ENCODE measurements around the gene PCK2. TPM values are rescaled to one million over a fixed set of nuclear protein-coding genes. Genes with fewer than 3 reads are reported as not detected.

Gene PCK2
- total and polyA plus RNA-seq, 2 of the 13 experiments (the other 11 are each of a cell fraction or from before 2014, with no cell fraction given) = 129 to 272 TPM

DNA sequence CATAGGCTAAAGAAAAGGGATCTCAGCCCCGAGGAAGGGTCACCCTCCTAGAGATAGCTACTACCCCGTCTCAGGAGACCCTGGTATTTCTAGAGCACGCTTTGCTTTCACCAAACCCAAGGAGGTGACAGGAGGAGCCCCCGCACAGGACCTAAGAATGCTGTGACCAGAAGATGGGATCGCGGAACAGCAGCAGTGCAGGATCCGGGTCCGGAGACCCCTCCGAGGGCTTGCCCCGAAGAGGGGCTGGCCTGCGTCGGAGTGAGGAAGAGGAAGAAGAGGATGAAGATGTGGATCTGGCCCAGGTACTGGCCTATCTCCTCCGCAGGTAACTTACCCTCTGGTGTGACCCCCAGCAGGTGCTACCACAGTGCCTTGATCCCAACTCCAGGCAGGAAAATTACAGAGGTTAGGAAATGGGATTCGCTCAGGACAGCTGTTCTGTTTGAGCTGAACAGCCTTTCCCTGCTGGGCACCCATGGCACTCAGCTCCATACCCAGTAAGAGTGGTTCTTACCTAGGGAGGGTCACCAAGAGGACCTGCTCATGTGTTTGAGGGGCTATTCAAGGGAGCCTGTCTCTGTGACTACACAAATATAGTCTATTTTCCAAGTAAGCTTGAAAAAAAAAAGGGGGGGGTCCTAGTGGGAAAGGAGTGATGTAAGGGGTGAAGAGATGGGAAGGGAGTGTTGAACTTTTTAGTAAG is 21.5 kb downstream of the PCK2 start (continued):
- TF ChIP-seq, protein P1, sequence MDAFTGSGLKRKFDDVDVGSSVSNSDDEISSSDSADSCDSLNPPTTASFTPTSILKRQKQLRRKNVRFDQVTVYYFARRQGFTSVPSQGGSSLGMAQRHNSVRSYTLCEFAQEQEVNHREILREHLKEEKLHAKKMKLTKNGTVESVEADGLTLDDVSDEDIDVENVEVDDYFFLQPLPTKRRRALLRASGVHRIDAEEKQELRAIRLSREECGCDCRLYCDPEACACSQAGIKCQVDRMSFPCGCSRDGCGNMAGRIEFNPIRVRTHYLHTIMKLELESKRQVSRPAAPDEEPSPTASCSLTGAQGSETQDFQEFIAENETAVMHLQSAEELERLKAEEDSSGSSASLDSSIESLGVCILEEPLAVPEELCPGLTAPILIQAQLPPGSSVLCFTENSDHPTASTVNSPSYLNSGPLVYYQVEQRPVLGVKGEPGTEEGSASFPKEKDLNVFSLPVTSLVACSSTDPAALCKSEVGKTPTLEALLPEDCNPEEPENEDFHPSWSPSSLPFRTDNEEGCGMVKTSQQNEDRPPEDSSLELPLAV (CRISPR knock-in tag; conservative IDR thresholded peaks at IDR 0.05; ENCODE audit: low read depth) = no peak
- TF ChIP-seq ZC3H4 (CRISPR knock-in tag; IDR thresholded peaks at IDR 0.05; ENCODE audit: borderline replicate concordance) (0 out of 2 replicates have a peak, but pooled peaks have one; percentile 35), GPN1 (CRISPR knock-in tag; IDR thresholded peaks at IDR 0.05; ENCODE audit: borderline replicate concordance) (peak; percentile 70), NFKB2 (CRISPR knock-in tag; IDR thresholded peaks at IDR 0.05; ENCODE audit: borderline replicate concordance) (peak; percentile 55; the same call in 1 of the 2 replicates), POLR2AphosphoS2 (IDR thresholded peaks at IDR 0.05; ENCODE audit: low read depth, low read length) (no peak), ELF4 (CRISPR knock-in tag; IDR thresholded peaks at IDR 0.05; ENCODE audit: borderline replicate concordance) (no peak), ZNF775 (CRISPR knock-in tag; IDR thresholded peaks at IDR 0.05; ENCODE audit: borderline replicate concordance) (no peak), ONECUT2 (CRISPR knock-in tag; IDR thresholded peaks at IDR 0.05) (no peak), THAP11 (CRISPR knock-in tag; IDR thresholded peaks at IDR 0.05) (no peak), ZNF225 (CRISPR knock-in tag; IDR thresholded peaks at IDR 0.05) (peak; percentile 91; the same call in 1 of the 2 replicates), RFXANK (CRISPR knock-in tag; IDR thresholded peaks at IDR 0.05) (no peak), CHD2 (IDR thresholded peaks at IDR 0.05; ENCODE audit: low read depth, low read length) (no peak), ZNF331 (CRISPR knock-in tag; IDR thresholded peaks at IDR 0.05) (no peak), ELF1 (CRISPR knock-in tag; IDR thresholded peaks at IDR 0.05) (no peak)
- TF ChIP-seq, protein P2, sequence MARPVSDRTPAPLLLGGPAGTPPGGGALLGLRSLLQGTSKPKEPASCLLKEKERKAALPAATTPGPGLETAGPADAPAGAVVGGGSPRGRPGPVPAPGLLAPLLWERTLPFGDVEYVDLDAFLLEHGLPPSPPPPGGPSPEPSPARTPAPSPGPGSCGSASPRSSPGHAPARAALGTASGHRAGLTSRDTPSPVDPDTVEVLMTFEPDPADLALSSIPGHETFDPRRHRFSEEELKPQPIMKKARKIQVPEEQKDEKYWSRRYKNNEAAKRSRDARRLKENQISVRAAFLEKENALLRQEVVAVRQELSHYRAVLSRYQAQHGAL (CRISPR knock-in tag; IDR thresholded peaks at IDR 0.05; ENCODE audit: not compliant biosample characterization) = peak; percentile 65
- TF ChIP-seq, protein P3, sequence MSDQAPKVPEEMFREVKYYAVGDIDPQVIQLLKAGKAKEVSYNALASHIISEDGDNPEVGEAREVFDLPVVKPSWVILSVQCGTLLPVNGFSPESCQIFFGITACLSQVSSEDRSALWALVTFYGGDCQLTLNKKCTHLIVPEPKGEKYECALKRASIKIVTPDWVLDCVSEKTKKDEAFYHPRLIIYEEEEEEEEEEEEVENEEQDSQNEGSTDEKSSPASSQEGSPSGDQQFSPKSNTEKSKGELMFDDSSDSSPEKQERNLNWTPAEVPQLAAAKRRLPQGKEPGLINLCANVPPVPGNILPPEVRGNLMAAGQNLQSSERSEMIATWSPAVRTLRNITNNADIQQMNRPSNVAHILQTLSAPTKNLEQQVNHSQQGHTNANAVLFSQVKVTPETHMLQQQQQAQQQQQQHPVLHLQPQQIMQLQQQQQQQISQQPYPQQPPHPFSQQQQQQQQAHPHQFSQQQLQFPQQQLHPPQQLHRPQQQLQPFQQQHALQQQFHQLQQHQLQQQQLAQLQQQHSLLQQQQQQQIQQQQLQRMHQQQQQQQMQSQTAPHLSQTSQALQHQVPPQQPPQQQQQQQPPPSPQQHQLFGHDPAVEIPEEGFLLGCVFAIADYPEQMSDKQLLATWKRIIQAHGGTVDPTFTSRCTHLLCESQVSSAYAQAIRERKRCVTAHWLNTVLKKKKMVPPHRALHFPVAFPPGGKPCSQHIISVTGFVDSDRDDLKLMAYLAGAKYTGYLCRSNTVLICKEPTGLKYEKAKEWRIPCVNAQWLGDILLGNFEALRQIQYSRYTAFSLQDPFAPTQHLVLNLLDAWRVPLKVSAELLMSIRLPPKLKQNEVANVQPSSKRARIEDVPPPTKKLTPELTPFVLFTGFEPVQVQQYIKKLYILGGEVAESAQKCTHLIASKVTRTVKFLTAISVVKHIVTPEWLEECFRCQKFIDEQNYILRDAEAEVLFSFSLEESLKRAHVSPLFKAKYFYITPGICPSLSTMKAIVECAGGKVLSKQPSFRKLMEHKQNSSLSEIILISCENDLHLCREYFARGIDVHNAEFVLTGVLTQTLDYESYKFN (CRISPR knock-in tag; conservative IDR thresholded peaks at IDR 0.05) = no peak
- TF ChIP-seq, protein P4, sequence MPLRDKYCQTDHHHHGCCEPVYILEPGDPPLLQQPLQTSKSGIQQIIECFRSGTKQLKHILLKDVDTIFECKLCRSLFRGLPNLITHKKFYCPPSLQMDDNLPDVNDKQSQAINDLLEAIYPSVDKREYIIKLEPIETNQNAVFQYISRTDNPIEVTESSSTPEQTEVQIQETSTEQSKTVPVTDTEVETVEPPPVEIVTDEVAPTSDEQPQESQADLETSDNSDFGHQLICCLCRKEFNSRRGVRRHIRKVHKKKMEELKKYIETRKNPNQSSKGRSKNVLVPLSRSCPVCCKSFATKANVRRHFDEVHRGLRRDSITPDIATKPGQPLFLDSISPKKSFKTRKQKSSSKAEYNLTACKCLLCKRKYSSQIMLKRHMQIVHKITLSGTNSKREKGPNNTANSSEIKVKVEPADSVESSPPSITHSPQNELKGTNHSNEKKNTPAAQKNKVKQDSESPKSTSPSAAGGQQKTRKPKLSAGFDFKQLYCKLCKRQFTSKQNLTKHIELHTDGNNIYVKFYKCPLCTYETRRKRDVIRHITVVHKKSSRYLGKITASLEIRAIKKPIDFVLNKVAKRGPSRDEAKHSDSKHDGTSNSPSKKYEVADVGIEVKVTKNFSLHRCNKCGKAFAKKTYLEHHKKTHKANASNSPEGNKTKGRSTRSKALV (CRISPR knock-in tag; IDR thresholded peaks at IDR 0.05) = no peak; the same call in 1 of the 2 replicates
- TF ChIP-seq, protein P5, sequence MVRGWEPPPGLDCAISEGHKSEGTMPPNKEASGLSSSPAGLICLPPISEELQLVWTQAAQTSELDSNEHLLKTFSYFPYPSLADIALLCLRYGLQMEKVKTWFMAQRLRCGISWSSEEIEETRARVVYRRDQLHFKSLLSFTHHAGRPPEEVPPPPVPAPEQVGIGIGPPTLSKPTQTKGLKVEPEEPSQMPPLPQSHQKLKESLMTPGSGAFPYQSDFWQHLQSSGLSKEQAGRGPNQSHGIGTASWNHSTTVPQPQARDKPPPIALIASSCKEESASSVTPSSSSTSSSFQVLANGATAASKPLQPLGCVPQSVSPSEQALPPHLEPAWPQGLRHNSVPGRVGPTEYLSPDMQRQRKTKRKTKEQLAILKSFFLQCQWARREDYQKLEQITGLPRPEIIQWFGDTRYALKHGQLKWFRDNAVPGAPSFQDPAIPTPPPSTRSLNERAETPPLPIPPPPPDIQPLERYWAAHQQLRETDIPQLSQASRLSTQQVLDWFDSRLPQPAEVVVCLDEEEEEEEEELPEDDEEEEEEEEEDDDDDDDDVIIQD (CRISPR knock-in tag; IDR thresholded peaks at IDR 0.05; ENCODE audit: low read depth) = no peak
